ENCODE measurements around the gene ARHGEF19. TPM values are rescaled to one million over a fixed set of nuclear protein-coding genes. Genes with fewer than 3 reads are reported as not detected.

Gene ARHGEF19
- total and polyA plus RNA-seq, 9 of the 15 experiments (the other 6 are each of a cell fraction or from before 2014, with no cell fraction given) = 0.73 to 21.0 (median 5.2) TPM

- TF ChIP-seq MGA (IDR thresholded peaks at IDR 0.05) (peak; percentile 53; the same call in 1 of the 2 replicates), ZNF239 (CRISPR knock-in tag; IDR thresholded peaks at IDR 0.05) (no peak), MLX (CRISPR knock-in tag; conservative IDR thresholded peaks at IDR 0.05) (no peak), GABPB1 (CRISPR knock-in tag; IDR thresholded peaks at IDR 0.05) (peak; percentile 82), MNT (conservative IDR thresholded peaks at IDR 0.05) (peak; percentile 89 to 95), CBFB (CRISPR knock-in tag; IDR thresholded peaks at IDR 0.05) (0 out of 2 replicates have a peak, but pooled peaks have one; percentile 17), E2F8 (IDR thresholded peaks at IDR 0.05; ENCODE audit: low read depth, partially characterized antibody) (peak; percentile 44), NR2C2 (CRISPR knock-in tag; IDR thresholded peaks at IDR 0.05) (0 out of 2 replicates have a peak, but pooled peaks have one; percentile 58), NR2C2 (tag; IDR thresholded peaks at IDR 0.05) (peak; percentile 83)
These were observed 24.3 kb upstream of the ARHGEF19 start, which contains the start of gene CPLANE2 (continued) for GRCh38 chr1:16236511-16237342.

Data from K562 (cell line).